ENCODE measurements around the gene LTO1. TPM values are rescaled to one million over a fixed set of nuclear protein-coding genes. Genes with fewer than 3 reads are reported as not detected.

The LTO1 gene
- total RNA-seq, 2 donors from 2014 or later: 13.0 to 26.7 TPM

- H3K27me3 ChIP-seq: no peaks in the 10 kb centered on the region
- ATAC-seq: no peak
These were observed 37.0 kb upstream of the LTO1 start for GRCh38 chr11:69711822-69712801.

DNA sequence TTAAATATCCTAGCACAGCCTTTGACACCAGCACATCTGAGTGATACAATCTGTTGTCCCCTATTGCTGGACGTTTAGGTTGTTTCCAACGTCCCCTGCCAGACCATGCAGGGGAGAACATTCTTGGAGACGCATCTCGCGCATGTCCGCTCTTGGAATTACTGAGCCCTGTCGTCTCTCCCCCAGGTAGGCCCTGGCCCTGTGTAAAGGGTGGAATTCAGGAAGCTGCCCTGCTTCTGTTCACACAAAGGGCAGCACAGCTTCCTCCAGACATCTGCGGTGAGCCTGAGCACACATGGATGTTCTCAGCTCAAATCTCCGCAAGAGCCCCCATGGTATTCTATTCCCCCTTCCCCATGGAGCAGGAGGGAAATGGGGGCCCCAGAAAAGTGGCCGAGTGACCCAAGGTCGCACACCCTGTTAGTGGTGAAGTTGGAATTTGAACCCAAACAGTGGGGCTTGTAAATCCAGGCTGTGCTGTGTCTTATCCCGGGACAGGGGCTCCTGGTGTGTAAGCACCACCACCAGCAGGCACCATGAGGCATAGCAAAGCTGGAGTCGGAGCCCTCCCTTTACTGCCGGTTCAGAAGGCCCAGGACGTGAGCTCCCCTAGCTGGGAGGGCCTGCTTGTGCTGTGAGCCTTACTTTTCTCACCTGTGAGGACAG, 33.7 kb upstream of the LTO1 start:
- intact Hi-C loops (cut with DNase I): no loop called here
- peaks cover 2 to 7% of the 10 kb centered on the region in 2 donors for H3K27me3 ChIP-seq
- peaks cover 14% of the 10 kb centered on the region for H3K4me1 ChIP-seq
- WGBS, 2 donors: 63 to 67% methylated on average over 14 to 15 of the region's 15 CpGs
- no peak overlapping the region for H3K4me3 ChIP-seq
- no peaks in the 10 kb centered on the region for H3K9me3 ChIP-seq
- DNase-seq (no peak), ATAC-seq (no peak)
- no peak for TF ChIP-seq POLR2A (IDR thresholded peaks at IDR 0.05)
- TF ChIP-seq, protein P1, sequence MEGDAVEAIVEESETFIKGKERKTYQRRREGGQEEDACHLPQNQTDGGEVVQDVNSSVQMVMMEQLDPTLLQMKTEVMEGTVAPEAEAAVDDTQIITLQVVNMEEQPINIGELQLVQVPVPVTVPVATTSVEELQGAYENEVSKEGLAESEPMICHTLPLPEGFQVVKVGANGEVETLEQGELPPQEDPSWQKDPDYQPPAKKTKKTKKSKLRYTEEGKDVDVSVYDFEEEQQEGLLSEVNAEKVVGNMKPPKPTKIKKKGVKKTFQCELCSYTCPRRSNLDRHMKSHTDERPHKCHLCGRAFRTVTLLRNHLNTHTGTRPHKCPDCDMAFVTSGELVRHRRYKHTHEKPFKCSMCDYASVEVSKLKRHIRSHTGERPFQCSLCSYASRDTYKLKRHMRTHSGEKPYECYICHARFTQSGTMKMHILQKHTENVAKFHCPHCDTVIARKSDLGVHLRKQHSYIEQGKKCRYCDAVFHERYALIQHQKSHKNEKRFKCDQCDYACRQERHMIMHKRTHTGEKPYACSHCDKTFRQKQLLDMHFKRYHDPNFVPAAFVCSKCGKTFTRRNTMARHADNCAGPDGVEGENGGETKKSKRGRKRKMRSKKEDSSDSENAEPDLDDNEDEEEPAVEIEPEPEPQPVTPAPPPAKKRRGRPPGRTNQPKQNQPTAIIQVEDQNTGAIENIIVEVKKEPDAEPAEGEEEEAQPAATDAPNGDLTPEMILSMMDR (IDR thresholded peaks at IDR 0.05): no peak
- H3K27ac ChIP-seq: no peak overlapping the region
- H3K36me3 ChIP-seq (replicated peaks in 1 of 2; ENCODE audit: insufficient read depth in 1 of 2, low read depth in 2 of 2): no peaks in the 10 kb centered on the region

More at GRCh38 chr11:69711822-69712801, 37.0 kb upstream of the LTO1 start:
- Histone ChIP-seq H3K4me3 (no peak overlapping the region), H3K9me3 (no peaks in the 10 kb centered on the region), H3K27ac (no peak overlapping the region), H3K4me1 (no peaks in the 10 kb centered on the region), H3K36me3 (replicated peaks in 1 of 2; ENCODE audit: insufficient read depth in 1 of 2, low read depth in 2 of 2) (no peaks in the 10 kb centered on the region)
- 60 to 65% methylated on average over 11 to 28 of the region's 28 CpGs for WGBS, 2 donors
- DNase-seq: no peak
- intact Hi-C loops (cut with DNase I): no loop called here
- TF ChIP-seq, protein P1 (IDR thresholded peaks at IDR 0.05): no peak
- no peak for TF ChIP-seq POLR2A (IDR thresholded peaks at IDR 0.05)

DNA sequence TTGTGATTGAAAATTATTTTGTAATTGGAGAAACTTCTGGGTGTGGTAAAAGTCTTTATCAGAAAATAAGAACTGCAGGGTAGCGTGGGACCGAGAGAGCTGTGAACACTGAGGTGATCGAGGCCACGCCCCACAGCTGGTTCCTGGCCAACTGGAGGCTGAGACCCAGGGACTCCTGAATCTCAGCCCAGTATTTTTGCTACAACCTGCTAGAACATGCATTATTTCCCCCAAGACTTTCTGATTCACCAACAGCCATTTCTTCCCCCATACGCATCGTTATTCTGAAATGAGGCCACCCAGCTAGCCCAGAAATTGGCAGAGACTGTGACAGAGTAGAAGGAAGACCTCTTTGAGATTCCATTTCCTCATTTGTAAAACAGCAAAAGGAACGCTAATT, 32.0 kb upstream of the LTO1 start:
- Histone ChIP-seq H3K27me3 (peaks cover 5 to 11% of the 10 kb centered on the region in 2 donors), H3K4me3 (no peak overlapping the region), H3K36me3 (replicated peaks in 1 of 2; ENCODE audit: insufficient read depth in 1 of 2, low read depth in 2 of 2) (no peaks in the 10 kb centered on the region), H3K4me1 (peaks cover 18% of the 10 kb centered on the region), H3K9me3 (no peaks in the 10 kb centered on the region), H3K27ac (no peak overlapping the region)
- TF ChIP-seq, protein P1 (IDR thresholded peaks at IDR 0.05): no peak
- TF ChIP-seq POLR2A (IDR thresholded peaks at IDR 0.05): no peak
- DNase-seq: peak in 3 of 4 donors; percentile 25 to 67 (median 39)
- ATAC-seq: no peak
- intact Hi-C loops (cut with DNase I): no loop called here
- WGBS, 2 donors: 25 to 35% methylated on average over 7 of the region's 7 CpGs

- H3K27me3 ChIP-seq: peaks cover 5 to 11% of the 10 kb centered on the region in 2 donors
- DNase-seq: no peak
- 42 to 61% methylated on average over 14 to 20 of the region's 20 CpGs for WGBS, 2 donors
These were observed 31.0 kb upstream of the LTO1 start for GRCh38 chr11:69705901-69706787.

More at GRCh38 chr11:69705901-69706787, 31.0 kb upstream of the LTO1 start:
- Histone ChIP-seq H3K4me3 (no peak overlapping the region), H3K4me1 (peaks cover 18% of the 10 kb centered on the region), H3K36me3 (replicated peaks in 1 of 2; ENCODE audit: insufficient read depth in 1 of 2, low read depth in 2 of 2) (no peaks in the 10 kb centered on the region), H3K27ac (no peak overlapping the region), H3K9me3 (no peaks in the 10 kb centered on the region)
- TF ChIP-seq POLR2A (IDR thresholded peaks at IDR 0.05): no peak
- TF ChIP-seq, protein P1 (IDR thresholded peaks at IDR 0.05): no peak
- intact Hi-C loops (cut with DNase I): no loop called here
- ATAC-seq: no peak

Data from body of pancreas (tissue), 4 donors.